ENCODE measurements around the gene KIRREL3.

Gene KIRREL3

DNA sequence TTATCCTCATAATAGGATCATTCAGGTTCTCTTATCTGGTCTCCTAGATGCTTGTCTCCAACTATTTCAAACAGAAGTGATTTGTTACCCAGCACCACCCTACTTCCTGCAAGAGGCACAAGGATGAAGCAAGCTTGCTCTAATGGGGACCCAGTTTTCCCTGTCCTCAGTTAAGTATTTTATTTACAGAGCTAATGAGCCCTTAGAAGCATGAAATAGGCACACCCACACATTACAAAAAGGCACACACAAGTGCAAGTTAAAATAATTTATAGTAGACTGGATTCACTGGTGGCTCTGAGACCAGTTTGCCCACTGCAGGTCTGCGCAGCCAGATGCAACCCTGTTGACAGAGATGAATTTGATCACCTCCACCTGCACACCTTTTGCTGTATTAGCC lies 167.5 kb downstream of the KIRREL3 start:
- Histone ChIP-seq H3K4me2 (no peak overlapping the region), H3K79me2 (ENCODE audit: insufficient read depth, low read depth) (no peaks in the 10 kb centered on the region), H3K9ac (no peak overlapping the region), H3K27me3 (ENCODE audit: insufficient read depth, low read depth) (no peaks in the 10 kb centered on the region), H3K4me1 (ENCODE audit: low read depth, poor library complexity, severe bottlenecking) (no peaks in the 10 kb centered on the region), H3K36me3 (ENCODE audit: insufficient read depth) (no peaks in the 10 kb centered on the region), H4K20me1 (ENCODE audit: insufficient read depth) (no peaks in the 10 kb centered on the region), H2AFZ (ENCODE audit: low read depth) (no peak overlapping the region), H3K4me3 (IDR thresholded peaks at IDR 0.05; ENCODE audit: insufficient read depth, low read depth, low read length) (no peak overlapping the region), H3K27ac (no peak overlapping the region)
- TF ChIP-seq, protein P1, sequence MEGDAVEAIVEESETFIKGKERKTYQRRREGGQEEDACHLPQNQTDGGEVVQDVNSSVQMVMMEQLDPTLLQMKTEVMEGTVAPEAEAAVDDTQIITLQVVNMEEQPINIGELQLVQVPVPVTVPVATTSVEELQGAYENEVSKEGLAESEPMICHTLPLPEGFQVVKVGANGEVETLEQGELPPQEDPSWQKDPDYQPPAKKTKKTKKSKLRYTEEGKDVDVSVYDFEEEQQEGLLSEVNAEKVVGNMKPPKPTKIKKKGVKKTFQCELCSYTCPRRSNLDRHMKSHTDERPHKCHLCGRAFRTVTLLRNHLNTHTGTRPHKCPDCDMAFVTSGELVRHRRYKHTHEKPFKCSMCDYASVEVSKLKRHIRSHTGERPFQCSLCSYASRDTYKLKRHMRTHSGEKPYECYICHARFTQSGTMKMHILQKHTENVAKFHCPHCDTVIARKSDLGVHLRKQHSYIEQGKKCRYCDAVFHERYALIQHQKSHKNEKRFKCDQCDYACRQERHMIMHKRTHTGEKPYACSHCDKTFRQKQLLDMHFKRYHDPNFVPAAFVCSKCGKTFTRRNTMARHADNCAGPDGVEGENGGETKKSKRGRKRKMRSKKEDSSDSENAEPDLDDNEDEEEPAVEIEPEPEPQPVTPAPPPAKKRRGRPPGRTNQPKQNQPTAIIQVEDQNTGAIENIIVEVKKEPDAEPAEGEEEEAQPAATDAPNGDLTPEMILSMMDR (conservative IDR thresholded peaks at IDR 0.05; ENCODE audit: low read depth, low read length): no peak

DNA sequence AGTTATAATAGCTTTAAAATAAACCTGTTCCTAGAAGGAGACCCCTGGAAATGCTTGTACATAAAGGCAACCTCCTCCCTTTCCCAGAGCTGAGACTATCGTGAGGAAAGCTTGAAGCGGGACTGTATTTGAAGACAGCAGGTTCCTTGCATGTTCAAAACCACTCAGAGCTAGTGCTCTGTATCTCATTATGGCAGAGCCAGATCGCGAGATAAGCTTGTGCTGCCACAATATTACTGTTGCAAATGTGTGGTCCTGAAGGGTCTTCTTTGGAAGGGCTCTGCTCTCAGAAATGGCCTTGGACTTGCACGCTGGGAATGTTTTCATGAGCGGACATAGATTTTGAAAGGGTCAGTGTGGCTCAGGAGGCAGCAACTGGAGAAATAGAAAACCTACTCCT lies 168.2 kb downstream of the KIRREL3 start:
- Histone ChIP-seq H3K9ac (no peak overlapping the region), H3K4me2 (no peak overlapping the region), H3K4me1 (ENCODE audit: low read depth, poor library complexity, severe bottlenecking) (no peaks in the 10 kb centered on the region), H3K27me3 (ENCODE audit: insufficient read depth, low read depth) (no peaks in the 10 kb centered on the region), H2AFZ (ENCODE audit: low read depth) (no peak overlapping the region), H3K79me2 (ENCODE audit: insufficient read depth, low read depth) (no peaks in the 10 kb centered on the region), H4K20me1 (ENCODE audit: insufficient read depth) (no peaks in the 10 kb centered on the region), H3K36me3 (ENCODE audit: insufficient read depth) (no peaks in the 10 kb centered on the region), H3K27ac (no peak overlapping the region), H3K4me3 (IDR thresholded peaks at IDR 0.05; ENCODE audit: insufficient read depth, low read depth, low read length) (no peak overlapping the region)
- TF ChIP-seq, protein P1 (conservative IDR thresholded peaks at IDR 0.05; ENCODE audit: low read depth, low read length): no peak

DNA sequence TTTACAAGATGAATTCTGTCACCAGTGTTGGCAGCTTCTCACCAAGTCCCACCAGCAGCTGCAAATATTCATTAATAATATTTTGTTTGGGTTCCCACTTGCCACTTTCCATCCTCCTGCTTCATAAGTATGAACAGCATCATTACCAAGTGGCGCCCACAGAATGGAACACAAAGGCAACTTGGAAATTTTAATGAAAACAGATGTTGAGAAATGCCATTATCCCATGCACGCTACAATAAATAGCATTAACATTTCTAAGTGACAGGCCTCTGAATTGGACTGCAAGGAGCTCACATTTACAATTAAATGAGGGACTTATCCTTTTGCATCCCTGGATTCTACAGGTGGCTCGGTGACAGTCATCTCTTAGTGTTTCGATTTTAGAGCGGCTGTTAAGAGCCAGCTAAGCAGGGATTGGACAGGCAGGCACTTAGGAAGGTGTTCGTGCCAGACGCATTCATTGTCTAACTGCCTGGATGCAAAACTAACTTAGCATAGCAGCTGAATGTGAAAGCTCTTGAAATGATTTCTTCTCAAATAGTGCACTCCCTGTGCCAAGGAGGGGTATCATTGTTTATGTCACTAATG lies 170.3 kb downstream of the KIRREL3 start:
- Histone ChIP-seq H4K20me1 (ENCODE audit: insufficient read depth) (no peaks in the 10 kb centered on the region), H3K27ac (no peak overlapping the region), H3K27me3 (ENCODE audit: insufficient read depth, low read depth) (no peaks in the 10 kb centered on the region), H3K79me2 (ENCODE audit: insufficient read depth, low read depth) (no peaks in the 10 kb centered on the region), H3K4me3 (IDR thresholded peaks at IDR 0.05; ENCODE audit: insufficient read depth, low read depth, low read length) (no peak overlapping the region), H3K36me3 (ENCODE audit: insufficient read depth) (no peaks in the 10 kb centered on the region), H3K4me1 (ENCODE audit: low read depth, poor library complexity, severe bottlenecking) (no peaks in the 10 kb centered on the region), H3K4me2 (no peak overlapping the region), H2AFZ (ENCODE audit: low read depth) (no peak overlapping the region), H3K9ac (no peak overlapping the region)
- TF ChIP-seq, protein P1 (conservative IDR thresholded peaks at IDR 0.05; ENCODE audit: low read depth, low read length): no peak

DNA sequence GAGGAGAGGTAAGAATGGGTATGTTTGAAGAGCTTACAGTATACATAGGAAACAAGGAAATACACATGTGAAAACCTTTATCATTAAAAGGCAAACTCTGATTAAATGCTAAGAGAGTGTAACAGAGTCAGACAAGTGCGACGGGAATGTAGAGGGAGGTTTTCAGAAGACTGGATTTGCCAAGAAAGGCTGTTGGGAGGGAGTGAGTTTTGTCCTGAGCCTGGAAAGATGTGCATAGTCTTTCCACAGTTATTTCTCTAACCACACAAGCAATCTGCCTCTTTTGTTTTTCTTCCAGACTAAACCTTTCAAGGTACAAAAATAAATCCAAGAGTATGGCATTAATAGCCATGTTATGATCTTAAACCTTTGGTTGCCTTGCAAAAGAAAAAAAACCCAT lies 170.9 kb downstream of the KIRREL3 start:
- no peak overlapping the region for H3K27ac ChIP-seq
- H3K4me3 ChIP-seq (IDR thresholded peaks at IDR 0.05; ENCODE audit: insufficient read depth, low read depth, low read length): no peak overlapping the region
- no peaks in the 10 kb centered on the region for H4K20me1 ChIP-seq (ENCODE audit: insufficient read depth)
- TF ChIP-seq, protein P1 (conservative IDR thresholded peaks at IDR 0.05; ENCODE audit: low read depth, low read length): no peak
- H3K4me1 ChIP-seq (ENCODE audit: low read depth, poor library complexity, severe bottlenecking): no peaks in the 10 kb centered on the region
- no peaks in the 10 kb centered on the region for H3K79me2 ChIP-seq (ENCODE audit: insufficient read depth, low read depth)
- no peaks in the 10 kb centered on the region for H3K27me3 ChIP-seq (ENCODE audit: insufficient read depth, low read depth)
- H3K9ac ChIP-seq: no peak overlapping the region
- H3K4me2 ChIP-seq: no peak overlapping the region
- H2AFZ ChIP-seq (ENCODE audit: low read depth): no peak overlapping the region
- no peaks in the 10 kb centered on the region for H3K36me3 ChIP-seq (ENCODE audit: insufficient read depth)
